Measurements from ENCODE around the gene GCG.

Gene GCG

DNA sequence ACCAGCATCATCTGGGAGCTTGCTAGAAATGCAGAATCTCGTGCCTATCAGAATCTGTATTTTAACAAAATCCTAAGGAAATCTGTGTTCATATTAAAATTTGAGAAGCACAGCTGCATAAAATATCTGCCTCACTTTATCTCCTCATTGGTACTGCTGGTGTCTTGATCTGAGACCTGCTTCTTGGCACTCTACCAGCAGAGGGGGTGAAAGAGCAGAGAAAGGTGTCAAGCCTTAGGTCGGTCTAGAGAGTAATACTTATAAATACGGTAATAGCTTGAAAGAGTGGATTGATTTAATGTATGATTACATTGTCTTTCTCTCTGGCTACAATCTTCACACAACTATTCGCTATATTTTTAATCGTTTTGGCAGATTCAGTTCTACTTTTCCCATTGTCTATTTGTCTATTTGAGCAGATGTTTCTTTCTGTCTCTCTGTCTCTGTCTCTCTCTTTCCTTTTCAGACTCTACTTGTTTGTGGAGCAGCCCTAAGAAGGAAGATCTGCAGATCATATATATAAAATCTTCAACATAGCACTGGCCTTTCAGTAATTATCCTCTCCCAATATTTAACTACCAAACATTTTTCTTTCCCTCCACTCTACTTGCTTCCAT lies 1.7 kb upstream of the GCG start:
- Histone ChIP-seq H3K36me3 (no peaks in the 10 kb centered on the region), H3K9me3 (no peaks in the 10 kb centered on the region), H3K4me1 (ENCODE audit: control insufficient read depth in 1 of 2, insufficient read depth in 1 of 2, low read depth in 1 of 2, low read length in 1 of 2) (no peaks in the 10 kb centered on the region), H3K27ac (no peak overlapping the region), H3K27me3 (peaks cover 3% of the 10 kb centered on the region), H3K4me3 (ENCODE audit: low read depth in 1 of 2, low read length in 1 of 2) (no peak overlapping the region)
- TF ChIP-seq, protein P1, sequence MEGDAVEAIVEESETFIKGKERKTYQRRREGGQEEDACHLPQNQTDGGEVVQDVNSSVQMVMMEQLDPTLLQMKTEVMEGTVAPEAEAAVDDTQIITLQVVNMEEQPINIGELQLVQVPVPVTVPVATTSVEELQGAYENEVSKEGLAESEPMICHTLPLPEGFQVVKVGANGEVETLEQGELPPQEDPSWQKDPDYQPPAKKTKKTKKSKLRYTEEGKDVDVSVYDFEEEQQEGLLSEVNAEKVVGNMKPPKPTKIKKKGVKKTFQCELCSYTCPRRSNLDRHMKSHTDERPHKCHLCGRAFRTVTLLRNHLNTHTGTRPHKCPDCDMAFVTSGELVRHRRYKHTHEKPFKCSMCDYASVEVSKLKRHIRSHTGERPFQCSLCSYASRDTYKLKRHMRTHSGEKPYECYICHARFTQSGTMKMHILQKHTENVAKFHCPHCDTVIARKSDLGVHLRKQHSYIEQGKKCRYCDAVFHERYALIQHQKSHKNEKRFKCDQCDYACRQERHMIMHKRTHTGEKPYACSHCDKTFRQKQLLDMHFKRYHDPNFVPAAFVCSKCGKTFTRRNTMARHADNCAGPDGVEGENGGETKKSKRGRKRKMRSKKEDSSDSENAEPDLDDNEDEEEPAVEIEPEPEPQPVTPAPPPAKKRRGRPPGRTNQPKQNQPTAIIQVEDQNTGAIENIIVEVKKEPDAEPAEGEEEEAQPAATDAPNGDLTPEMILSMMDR (IDR thresholded peaks at IDR 0.05) = no peak

DNA sequence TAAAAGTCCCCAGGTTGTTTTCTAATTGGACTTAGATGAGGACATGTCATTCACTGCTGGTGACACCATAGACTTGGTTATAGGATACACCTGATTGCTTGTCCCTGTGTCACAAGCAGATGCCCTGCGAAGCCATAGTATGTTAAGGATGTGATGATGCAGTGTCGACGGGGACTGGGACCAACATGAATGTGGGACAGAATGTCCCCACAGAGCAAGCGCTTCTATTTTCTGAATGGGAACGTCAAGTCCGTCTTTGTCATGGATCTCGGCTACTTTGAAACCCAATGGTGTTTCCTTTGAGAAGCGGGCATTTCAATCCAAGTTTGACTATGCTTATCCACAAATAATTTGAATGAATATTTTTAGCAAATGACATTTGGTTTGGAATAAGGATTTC lies 2.1 kb downstream of the GCG start:
- Histone ChIP-seq H3K27me3 (peaks cover 12% of the 10 kb centered on the region), H3K36me3 (no peaks in the 10 kb centered on the region), H3K9me3 (no peaks in the 10 kb centered on the region), H3K4me1 (ENCODE audit: control insufficient read depth in 1 of 2, insufficient read depth in 1 of 2, low read depth in 1 of 2, low read length in 1 of 2) (no peaks in the 10 kb centered on the region), H3K4me3 (ENCODE audit: low read depth in 1 of 2, low read length in 1 of 2) (no peak overlapping the region), H3K27ac (no peak overlapping the region)
- TF ChIP-seq, protein P1 (IDR thresholded peaks at IDR 0.05) = no peak

DNA sequence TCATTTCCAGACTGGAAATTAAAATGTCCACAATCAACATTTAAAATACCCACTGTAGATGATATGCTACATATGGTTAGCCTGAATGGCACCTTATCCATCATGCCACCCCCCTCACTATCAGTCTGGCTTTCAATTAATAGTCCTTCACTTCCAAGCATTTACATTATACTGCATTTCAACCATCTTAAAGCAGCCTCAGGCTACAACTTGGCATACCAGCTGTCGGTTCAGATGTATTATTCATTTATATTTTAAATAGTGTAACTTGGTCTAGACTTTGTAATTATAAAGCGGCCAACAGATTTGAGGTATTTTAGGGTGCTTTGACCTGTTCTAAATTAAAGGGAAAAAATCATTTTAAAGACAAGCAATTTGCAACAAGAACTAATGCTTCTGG lies 2.6 kb downstream of the GCG start:
- H3K4me1 ChIP-seq (ENCODE audit: control insufficient read depth in 1 of 2, insufficient read depth in 1 of 2, low read depth in 1 of 2, low read length in 1 of 2) = no peaks in the 10 kb centered on the region
- no peak overlapping the region for H3K27ac ChIP-seq
- TF ChIP-seq, protein P1 (IDR thresholded peaks at IDR 0.05) = no peak
- H3K36me3 ChIP-seq = no peaks in the 10 kb centered on the region
- peaks cover 12% of the 10 kb centered on the region for H3K27me3 ChIP-seq
- no peaks in the 10 kb centered on the region for H3K9me3 ChIP-seq
- H3K4me3 ChIP-seq (ENCODE audit: low read depth in 1 of 2, low read length in 1 of 2) = no peak overlapping the region

DNA sequence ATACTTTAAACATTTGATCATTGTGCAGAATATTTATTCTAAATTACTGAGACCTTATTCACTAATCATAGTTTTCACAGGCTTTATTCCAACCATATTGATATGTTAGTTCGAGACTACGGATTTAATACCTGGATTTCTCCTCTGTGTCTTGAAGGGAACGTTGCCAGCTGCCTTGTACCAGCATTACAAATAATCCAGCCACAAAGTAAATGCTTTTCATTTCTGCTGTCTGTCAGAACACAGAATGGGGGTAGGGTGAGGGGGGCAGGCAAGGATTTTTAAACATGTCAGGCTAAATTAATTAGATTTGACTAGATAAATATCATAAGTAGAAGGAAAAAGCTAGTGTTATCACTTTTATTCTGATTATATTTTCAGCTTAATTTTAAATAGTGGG lies 3.1 kb downstream of the GCG start:
- Histone ChIP-seq H3K4me3 (ENCODE audit: low read depth in 1 of 2, low read length in 1 of 2) (no peak overlapping the region), H3K27ac (no peak overlapping the region), H3K27me3 (peaks cover 12% of the 10 kb centered on the region), H3K4me1 (ENCODE audit: control insufficient read depth in 1 of 2, insufficient read depth in 1 of 2, low read depth in 1 of 2, low read length in 1 of 2) (no peaks in the 10 kb centered on the region), H3K9me3 (no peaks in the 10 kb centered on the region), H3K36me3 (no peaks in the 10 kb centered on the region)
- TF ChIP-seq, protein P1 (IDR thresholded peaks at IDR 0.05) = no peak

DNA sequence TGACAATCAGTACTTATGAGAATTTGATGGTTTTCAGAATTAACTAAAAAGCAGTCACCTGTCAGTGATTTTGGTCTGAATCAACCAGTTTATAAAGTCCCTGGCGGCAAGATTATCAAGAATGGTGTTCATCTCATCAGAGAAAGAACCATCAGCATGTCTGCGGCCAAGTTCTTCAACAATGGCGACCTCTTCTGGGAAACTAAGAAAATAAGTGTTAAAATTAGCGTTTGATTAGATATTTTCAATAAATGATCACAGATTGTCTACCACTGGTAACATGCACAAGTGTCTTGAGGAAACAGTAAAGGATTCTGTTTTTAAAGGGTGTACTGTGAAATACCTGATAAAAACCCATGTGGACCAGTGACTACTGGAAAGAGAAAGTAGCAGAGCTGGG lies 8.1 kb downstream of the GCG start:
- no peaks in the 10 kb centered on the region for H3K9me3 ChIP-seq
- H3K36me3 ChIP-seq = no peaks in the 10 kb centered on the region
- TF ChIP-seq, protein P1 (IDR thresholded peaks at IDR 0.05) = no peak
- H3K4me1 ChIP-seq (ENCODE audit: control insufficient read depth in 1 of 2, insufficient read depth in 1 of 2, low read depth in 1 of 2, low read length in 1 of 2) = no peaks in the 10 kb centered on the region
- no peak overlapping the region for H3K27ac ChIP-seq
- H3K4me3 ChIP-seq (ENCODE audit: low read depth in 1 of 2, low read length in 1 of 2) = no peak overlapping the region
- peaks cover 9% of the 10 kb centered on the region for H3K27me3 ChIP-seq

DNA sequence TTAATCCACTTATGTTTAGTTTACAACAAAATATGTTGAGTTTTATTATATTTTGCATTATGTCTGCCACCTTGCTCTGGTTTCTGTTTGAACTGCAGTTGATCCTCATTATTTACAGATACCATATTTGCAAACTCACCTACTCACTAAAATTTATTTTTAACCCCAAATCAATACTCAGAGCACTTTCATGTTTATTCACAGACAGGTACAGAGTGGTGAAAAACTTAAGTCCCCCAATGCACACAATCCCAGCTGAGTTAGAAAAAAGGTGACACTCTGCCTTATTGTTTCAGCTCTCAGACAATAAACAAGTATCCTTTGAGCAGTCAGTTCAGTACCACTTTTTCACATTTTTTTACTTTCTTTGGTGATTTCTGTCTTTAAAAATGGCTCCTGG lies 13.7 kb downstream of the GCG start:
- Histone ChIP-seq H3K27ac (no peak overlapping the region), H3K36me3 (no peaks in the 10 kb centered on the region), H3K4me1 (ENCODE audit: control insufficient read depth in 1 of 2, insufficient read depth in 1 of 2, low read depth in 1 of 2, low read length in 1 of 2) (no peaks in the 10 kb centered on the region), H3K9me3 (no peaks in the 10 kb centered on the region), H3K27me3 (no peaks in the 10 kb centered on the region), H3K4me3 (ENCODE audit: low read depth in 1 of 2, low read length in 1 of 2) (no peak overlapping the region)
- TF ChIP-seq, protein P1 (IDR thresholded peaks at IDR 0.05) = no peak

Measured in neutrophil (primary cell).